Measurements from ENCODE around the gene CAPN9. TPM values are rescaled to one million over a fixed set of nuclear protein-coding genes. Genes with fewer than 3 reads are reported as not detected.
A peak's percentile ranks its signal among the peaks of the same experiment; 100 is the strongest.

Gene CAPN9
- total and polyA plus RNA-seq, 9 of the 15 experiments (the other 6 are each of a cell fraction or from before 2014, with no cell fraction given) = not detected

DNA sequence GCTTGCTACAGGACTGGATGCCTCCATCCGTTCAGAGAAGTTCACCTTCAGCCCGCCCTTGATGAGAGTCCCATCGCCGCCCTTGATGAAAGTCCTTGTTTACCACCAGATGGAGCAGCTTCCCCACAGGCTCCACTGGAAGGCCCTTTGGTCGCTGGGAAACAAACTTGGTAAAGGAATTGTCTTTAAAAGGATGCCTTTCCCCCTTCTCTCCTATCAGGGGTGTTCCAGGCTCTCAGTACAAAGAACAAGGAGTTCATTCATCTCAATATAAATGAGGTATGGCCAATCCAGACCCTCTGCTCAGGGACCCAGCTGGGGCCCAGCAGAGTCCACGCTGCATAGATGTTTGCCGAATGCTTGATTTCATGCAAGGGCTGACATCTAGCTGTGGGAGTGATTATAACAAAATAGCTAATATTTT is 50.8 kb downstream of the CAPN9 start (continued):
- TF ChIP-seq, protein P1, sequence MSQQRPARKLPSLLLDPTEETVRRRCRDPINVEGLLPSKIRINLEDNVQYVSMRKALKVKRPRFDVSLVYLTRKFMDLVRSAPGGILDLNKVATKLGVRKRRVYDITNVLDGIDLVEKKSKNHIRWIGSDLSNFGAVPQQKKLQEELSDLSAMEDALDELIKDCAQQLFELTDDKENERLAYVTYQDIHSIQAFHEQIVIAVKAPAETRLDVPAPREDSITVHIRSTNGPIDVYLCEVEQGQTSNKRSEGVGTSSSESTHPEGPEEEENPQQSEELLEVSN (IDR thresholded peaks at IDR 0.05; ENCODE audit: borderline replicate concordance in 1 of 2, extremely low read depth in 1 of 2, insufficient read depth in 1 of 2, insufficient read length in 1 of 2, low read depth in 1 of 2, low read length in 1 of 2, poor library complexity in 1 of 2, severe bottlenecking in 1 of 2) = no peak
- TF ChIP-seq, protein P2, sequence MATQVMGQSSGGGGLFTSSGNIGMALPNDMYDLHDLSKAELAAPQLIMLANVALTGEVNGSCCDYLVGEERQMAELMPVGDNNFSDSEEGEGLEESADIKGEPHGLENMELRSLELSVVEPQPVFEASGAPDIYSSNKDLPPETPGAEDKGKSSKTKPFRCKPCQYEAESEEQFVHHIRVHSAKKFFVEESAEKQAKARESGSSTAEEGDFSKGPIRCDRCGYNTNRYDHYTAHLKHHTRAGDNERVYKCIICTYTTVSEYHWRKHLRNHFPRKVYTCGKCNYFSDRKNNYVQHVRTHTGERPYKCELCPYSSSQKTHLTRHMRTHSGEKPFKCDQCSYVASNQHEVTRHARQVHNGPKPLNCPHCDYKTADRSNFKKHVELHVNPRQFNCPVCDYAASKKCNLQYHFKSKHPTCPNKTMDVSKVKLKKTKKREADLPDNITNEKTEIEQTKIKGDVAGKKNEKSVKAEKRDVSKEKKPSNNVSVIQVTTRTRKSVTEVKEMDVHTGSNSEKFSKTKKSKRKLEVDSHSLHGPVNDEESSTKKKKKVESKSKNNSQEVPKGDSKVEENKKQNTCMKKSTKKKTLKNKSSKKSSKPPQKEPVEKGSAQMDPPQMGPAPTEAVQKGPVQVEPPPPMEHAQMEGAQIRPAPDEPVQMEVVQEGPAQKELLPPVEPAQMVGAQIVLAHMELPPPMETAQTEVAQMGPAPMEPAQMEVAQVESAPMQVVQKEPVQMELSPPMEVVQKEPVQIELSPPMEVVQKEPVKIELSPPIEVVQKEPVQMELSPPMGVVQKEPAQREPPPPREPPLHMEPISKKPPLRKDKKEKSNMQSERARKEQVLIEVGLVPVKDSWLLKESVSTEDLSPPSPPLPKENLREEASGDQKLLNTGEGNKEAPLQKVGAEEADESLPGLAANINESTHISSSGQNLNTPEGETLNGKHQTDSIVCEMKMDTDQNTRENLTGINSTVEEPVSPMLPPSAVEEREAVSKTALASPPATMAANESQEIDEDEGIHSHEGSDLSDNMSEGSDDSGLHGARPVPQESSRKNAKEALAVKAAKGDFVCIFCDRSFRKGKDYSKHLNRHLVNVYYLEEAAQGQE (IDR thresholded peaks at IDR 0.05; ENCODE audit: borderline replicate concordance) = peak; percentile 90
- TF ChIP-seq, protein P2 (CRISPR knock-in tag; IDR thresholded peaks at IDR 0.05; ENCODE audit: low read depth) = no peak
- no peak for TF ChIP-seq NFYB (IDR thresholded peaks at IDR 0.05; ENCODE audit: extremely low read depth, insufficient read length)
- TF ChIP-seq POU5F1 (IDR thresholded peaks at IDR 0.05; ENCODE audit: borderline replicate concordance, low read depth, low read length, partially characterized antibody) = no peak
- TF ChIP-seq RB1 (IDR thresholded peaks at IDR 0.05; ENCODE audit: low read depth) = peak; percentile 56
- TF ChIP-seq RHOXF2B (CRISPR knock-in tag; conservative IDR thresholded peaks at IDR 0.05) = no peak
- TF ChIP-seq ZNF551 (CRISPR knock-in tag; IDR thresholded peaks at IDR 0.05) = no peak
- TF ChIP-seq ZNF695 (CRISPR knock-in tag; IDR thresholded peaks at IDR 0.05) = no peak
- no peak for TF ChIP-seq SAFB (IDR thresholded peaks at IDR 0.05; ENCODE audit: borderline replicate concordance, low read depth, low read length)
- no peak for TF ChIP-seq ZNF23 (CRISPR knock-in tag; IDR thresholded peaks at IDR 0.05)
- TF ChIP-seq MCM2 (IDR thresholded peaks at IDR 0.05; ENCODE audit: low read depth) = no peak
- TF ChIP-seq PHTF2 (CRISPR knock-in tag; IDR thresholded peaks at IDR 0.05) = no peak
- no peak for TF ChIP-seq ZFX (CRISPR knock-in tag; IDR thresholded peaks at IDR 0.05)
- no peak for TF ChIP-seq NCOA4 (IDR thresholded peaks at IDR 0.05; ENCODE audit: partially characterized antibody)
- TF ChIP-seq, protein P3, sequence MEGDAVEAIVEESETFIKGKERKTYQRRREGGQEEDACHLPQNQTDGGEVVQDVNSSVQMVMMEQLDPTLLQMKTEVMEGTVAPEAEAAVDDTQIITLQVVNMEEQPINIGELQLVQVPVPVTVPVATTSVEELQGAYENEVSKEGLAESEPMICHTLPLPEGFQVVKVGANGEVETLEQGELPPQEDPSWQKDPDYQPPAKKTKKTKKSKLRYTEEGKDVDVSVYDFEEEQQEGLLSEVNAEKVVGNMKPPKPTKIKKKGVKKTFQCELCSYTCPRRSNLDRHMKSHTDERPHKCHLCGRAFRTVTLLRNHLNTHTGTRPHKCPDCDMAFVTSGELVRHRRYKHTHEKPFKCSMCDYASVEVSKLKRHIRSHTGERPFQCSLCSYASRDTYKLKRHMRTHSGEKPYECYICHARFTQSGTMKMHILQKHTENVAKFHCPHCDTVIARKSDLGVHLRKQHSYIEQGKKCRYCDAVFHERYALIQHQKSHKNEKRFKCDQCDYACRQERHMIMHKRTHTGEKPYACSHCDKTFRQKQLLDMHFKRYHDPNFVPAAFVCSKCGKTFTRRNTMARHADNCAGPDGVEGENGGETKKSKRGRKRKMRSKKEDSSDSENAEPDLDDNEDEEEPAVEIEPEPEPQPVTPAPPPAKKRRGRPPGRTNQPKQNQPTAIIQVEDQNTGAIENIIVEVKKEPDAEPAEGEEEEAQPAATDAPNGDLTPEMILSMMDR (IDR thresholded peaks at IDR 0.05 in 2 of 3, conservative IDR thresholded peaks at IDR 0.05 in 1 of 3; ENCODE audit: insufficient read depth in 2 of 3, low read depth in 1 of 3, low read length in 3 of 3) = peak; percentile 79 to 84 (median 82)
- TF ChIP-seq CEBPG (CRISPR knock-in tag; IDR thresholded peaks at IDR 0.05) = no peak
- no peak for TF ChIP-seq CEBPG (tag; conservative IDR thresholded peaks at IDR 0.05 in 1 of 2, IDR thresholded peaks at IDR 0.05 in 1 of 2)
- TF ChIP-seq ZNF263 (CRISPR knock-in tag; IDR thresholded peaks at IDR 0.05; ENCODE audit: borderline replicate concordance) = peak; percentile 31; the same call in 1 of the 2 replicates
